Stimulated activated naive CD8-positive, alpha-beta T cell treated with anti-CD3 and anti-CD28 coated beads, Interleukin-15, Interleukin-2, amounts not matched to agents 100 U/mL and 50 U/mL, for 24 hours (primary cell): ENCODE data around the gene PKIB.
"Not testable (repeated sequence)": the region's sequence is repeated elsewhere in the genome, so short reads cannot be mapped to it uniquely, and the experiment has no call there.

Experiments used
- ATAC-seq: fragments of 150-1000 bp; cut with Tn5 transposase; one replicate; pipeline ENCODE4 v1.10.0; 2021
- DNase-seq: peaks from one replicate; pipeline ENCODE4 v3.0.0; 2021

PKIB gene

DNA sequence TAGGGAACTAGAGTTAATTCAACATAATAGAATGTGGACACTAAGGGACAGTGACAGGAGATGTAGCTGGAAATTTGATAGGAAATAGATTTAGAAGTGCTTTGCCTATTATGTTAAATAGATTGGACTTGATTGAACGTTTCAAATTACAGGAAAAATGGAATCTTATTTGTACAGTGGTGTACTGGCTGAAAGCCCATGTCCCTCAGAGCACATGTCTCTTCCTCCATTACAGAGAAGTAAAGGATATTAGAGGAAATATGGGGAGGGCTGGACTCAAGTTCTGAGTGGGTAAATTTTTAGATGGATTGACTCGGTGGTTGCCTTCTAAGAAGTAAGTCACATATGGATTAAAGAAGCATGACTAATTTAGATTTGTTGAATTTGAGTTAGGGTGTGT lies 11.4 kb downstream of the PKIB start:
- ATAC-seq, result no peak
- DNase-seq, result no peak

GRCh38 chr6:122622479-122622878 lies 12.3 kb downstream of the PKIB start:
- ATAC-seq (no peak), DNase-seq (no peak)

- ATAC-seq (no peak), DNase-seq (no peak)
Observed at GRCh38 chr6:122623279-122623678, 13.1 kb downstream of the PKIB start.

DNA sequence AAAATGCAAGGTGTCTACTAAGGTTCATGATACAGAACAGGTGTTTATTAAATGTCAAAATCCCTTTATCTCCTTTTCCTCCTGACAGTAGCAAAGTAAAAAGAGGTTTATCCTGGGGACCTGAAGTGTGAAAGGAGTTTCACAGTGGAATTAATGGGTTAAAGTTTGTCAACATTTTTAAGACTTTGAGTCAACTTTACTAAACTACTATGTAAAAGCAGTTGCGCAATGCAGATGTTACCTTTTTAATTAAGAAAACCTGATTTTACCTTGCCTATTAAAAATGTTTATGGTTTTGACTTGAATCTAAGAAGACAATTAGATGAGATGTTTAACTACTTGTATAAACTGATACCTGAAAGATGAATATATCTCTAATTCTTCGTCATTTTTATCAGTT lies 14.6 kb downstream of the PKIB start:
- ATAC-seq, result no peak
- DNase-seq, result no peak

DNA sequence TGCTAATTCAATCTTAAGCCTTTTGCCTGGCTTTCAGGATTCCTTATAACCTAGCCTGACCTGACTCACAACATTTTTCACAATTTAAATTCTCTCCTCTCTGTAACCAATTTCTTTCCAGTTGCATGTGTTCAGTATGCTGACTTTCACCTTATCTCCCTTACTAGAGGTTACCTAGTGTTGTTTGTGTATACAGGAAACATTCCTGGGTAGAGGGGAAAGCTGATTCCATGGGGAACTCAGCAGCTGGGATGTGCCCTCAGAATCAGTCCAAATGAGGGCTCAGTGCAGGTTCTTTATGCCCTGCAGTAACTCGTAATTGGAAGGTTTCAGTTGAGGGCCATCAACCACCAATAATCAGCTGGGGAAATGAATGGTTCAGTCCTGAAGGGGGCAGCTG lies 18.5 kb downstream of the PKIB start:
- DNase-seq, result no peak
- ATAC-seq, result no peak

- ATAC-seq, result no peak
Observed at GRCh38 chr6:122631571-122632249, 21.5 kb downstream of the PKIB start.

GRCh38 chr6:122640366-122640765 lies 30.2 kb downstream of the PKIB start:
- no peak for DNase-seq
- ATAC-seq, result no peak

More at GRCh38 chr6:122631571-122632249, 21.5 kb downstream of the PKIB start:
- no peak for DNase-seq

DNA sequence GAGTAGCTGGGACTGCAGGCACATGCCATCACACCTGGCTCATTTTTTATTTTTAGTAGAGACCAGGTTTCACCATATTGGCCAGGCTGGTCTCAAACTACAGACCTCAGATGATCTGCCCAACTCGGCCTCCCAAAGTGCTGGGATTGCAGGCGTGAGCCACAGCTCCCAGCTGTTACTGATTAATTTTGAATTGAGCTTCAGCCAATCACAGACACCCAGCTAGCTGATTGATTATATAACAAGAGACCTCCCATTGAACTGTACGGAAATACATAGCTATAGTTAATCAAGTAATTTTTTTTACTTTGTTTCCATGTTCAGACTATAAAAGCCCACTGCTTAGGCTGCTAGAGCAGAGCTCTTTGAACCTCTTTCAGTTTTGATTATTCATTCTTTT lies 31.6 kb downstream of the PKIB start:
- DNase-seq, result no peak

GRCh38 chr6:122642604-122643003 lies 32.4 kb downstream of the PKIB start:
- DNase-seq, ATAC-seq: not testable (repeated sequence)

More for the DNA sequence above, 31.6 kb downstream of the PKIB start:
- no peak for ATAC-seq

DNA sequence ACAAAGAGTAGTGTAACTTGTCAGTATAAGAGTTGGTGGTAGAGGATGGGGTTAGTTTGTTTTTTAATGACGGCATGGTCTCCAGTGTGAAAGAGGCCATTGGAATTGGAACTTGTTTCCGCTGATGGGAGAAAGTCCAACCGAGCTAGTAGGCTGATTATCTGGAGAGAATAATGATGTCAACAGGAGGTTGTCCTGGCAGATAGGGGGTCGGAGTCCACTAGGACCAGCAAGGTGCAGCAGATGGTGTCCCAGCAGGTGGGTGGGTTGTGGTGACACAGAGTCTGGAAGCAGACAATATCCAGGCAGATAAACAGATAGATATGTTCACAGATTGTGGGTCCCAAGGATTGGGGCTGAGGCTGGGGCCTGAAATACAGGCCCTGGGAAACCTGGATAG lies 35.1 kb downstream of the PKIB start:
- ATAC-seq (no peak), DNase-seq (no peak)

GRCh38 chr6:122647765-122648164 lies 37.6 kb downstream of the PKIB start:
- no peak for DNase-seq

GRCh38 chr6:122648726-122649125 lies 38.5 kb downstream of the PKIB start:
- no peak for DNase-seq
- ATAC-seq, result no peak

More at GRCh38 chr6:122647765-122648164, 37.6 kb downstream of the PKIB start:
- no peak for ATAC-seq

- no peak for DNase-seq
- ATAC-seq, result no peak
Observed at GRCh38 chr6:122649701-122650100, 39.5 kb downstream of the PKIB start.

DNA sequence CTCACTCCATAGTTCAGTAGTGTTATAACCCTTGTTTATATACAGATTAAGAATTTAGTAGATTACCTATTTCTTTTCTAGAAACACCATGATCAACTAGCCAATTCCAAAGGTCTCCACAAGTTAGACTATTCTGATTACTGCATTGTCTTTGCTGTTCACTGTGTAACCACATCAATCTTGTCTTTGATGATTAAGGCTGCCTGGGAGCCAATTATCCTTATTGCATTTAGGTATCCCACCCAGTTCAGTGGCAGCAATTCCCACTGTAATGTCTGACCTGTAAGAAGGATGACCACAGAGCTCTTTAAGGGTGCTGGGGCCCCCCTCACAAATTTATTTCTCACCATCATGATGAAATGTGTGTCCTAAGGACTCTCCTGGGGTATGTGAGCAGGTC lies 40.2 kb downstream of the PKIB start:
- ATAC-seq (no peak), DNase-seq (no peak)

DNA sequence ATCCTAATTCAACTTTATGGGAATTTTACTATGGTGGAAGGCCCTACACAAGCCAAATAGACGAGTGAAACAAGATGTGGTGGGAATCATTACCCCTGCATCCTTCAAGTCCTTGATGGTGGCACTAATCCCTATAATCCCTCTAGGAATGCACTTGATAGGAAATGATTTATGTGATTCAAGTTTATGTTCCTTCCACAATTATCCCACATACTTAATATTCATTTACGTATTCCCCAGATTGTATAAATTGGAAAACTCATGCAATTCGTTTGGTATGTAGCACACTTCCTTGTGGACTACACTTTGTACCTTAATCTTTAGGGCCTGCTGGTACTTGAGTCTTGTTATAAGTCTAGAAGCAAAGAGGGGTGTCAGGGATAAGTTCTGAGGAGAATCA lies 40.8 kb downstream of the PKIB start:
- DNase-seq (no peak), ATAC-seq (no peak)

- ATAC-seq, result no peak
- DNase-seq, result no peak
Observed at GRCh38 chr6:122651604-122652003, 41.4 kb downstream of the PKIB start.

GRCh38 chr6:122652431-122652830 lies 42.2 kb downstream of the PKIB start:
- ATAC-seq (no peak), DNase-seq (no peak)

DNA sequence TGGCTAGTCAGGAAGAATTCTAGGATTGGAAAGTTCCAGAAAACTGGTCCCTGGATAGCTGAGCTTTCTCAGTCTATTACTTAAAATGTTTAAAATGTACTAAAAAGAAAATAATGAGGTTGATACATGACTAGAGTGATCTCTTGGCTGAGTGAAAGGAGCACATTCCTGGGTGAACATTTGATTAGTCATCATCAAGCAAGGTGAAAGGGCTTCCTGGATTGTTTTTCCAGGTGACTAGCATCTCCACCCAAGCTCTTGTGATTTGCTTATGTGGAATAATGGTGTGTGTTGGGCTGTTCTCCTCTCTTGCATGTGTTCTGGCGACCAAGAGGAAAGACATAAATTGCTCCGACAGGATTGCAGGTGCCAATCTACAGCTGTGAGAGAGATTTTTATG lies 42.9 kb downstream of the PKIB start:
- no peak for ATAC-seq

DNA sequence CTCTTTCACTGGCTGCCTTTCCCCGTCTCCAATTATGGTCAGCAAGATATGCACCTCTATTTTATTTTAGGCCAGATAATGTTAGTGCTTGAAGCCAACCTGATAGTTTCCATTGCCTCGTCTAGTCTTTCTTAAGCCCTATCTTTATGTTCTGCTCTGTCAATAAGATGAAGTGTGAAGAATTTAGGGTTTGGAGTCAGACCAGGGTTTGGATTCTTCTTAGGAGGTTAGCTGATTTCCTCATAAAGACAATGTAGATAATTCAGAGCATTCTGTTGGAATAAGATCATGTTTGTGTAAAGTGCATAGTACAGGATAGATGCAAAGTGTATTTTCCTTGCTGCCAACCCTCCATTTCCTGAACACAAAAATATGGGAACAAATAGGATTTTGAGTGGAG lies 43.8 kb downstream of the PKIB start:
- ATAC-seq, result no peak
- DNase-seq, result no peak

More for the DNA sequence above, 42.9 kb downstream of the PKIB start:
- DNase-seq, result no peak

DNA sequence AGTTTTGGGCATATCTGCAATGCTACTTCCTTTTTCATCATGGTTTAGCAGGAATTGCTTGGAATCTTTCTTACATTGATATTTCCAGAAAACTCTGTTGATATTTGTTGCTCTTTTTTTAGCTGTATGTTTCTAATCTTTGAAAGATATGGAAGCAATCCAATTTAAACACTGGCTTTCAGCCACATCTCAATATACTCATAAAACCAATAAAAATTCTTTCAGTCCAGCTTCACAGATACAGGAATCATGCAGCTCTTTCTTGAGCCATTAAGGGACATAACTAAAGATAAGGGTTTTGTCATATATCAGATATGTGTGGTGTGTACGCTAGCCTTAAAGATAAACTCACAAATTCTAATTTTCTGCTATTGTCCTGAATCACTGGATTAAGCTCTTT lies 47.4 kb downstream of the PKIB start:
- ATAC-seq, result no peak
- no peak for DNase-seq

DNA sequence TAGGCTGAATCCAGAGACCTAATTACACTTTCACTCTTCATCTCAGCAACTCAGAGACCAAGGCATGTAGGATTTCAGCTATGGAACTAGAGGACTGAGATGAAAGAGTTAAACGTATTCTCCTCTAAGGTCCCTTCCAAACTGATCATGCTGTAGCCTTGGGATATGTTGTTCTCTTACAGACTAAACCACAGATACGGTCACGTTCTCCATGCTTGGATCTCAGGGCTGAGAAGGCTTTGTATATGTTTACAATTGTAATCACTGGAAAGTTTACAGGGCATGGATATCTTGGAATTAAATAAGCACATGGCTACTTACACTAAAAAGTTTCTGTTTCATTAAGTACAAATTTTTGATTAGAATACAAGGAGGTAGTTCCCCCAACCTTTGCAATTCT lies 50.1 kb downstream of the PKIB start:
- DNase-seq (no peak), ATAC-seq (no peak)

DNA sequence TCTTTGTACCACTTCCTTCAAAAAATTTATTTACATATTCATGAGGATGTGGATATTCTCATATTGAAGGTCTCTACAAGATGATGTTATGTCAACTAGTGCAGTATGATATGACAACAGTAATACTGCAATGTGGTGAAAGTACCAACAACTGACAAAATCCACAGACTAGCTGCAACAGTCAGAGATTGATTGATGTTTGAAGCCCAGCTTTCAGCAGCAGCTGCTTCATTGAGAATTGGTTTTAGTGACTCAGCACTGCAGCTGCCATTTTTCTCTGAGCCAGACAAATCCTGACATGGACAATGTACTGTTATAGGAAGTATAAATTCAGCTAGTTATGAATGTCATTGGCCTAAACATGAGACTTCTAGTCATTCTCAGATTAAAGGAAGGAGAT lies 53.8 kb downstream of the PKIB start:
- DNase-seq (no peak), ATAC-seq (no peak)

DNA sequence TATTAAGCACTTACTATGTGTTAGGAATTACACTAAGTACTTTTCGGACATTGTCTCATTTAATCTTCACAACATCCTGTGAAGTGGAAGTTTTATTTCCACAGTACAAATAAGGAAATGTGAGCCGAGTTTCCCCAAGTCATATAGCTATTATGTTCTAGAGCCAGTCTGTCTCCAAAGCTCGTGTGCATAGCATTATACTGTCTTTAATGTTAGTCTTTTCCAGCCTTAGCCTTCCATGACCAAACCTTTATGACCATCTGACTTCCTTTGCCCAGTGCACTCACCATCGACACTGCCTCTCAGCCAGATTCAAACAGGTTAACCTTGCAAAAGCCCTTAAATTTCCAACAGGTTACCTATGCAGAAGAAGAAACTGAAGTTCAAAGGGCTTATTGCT lies 55.7 kb downstream of the PKIB start:
- DNase-seq (no peak), ATAC-seq (no peak)

DNA sequence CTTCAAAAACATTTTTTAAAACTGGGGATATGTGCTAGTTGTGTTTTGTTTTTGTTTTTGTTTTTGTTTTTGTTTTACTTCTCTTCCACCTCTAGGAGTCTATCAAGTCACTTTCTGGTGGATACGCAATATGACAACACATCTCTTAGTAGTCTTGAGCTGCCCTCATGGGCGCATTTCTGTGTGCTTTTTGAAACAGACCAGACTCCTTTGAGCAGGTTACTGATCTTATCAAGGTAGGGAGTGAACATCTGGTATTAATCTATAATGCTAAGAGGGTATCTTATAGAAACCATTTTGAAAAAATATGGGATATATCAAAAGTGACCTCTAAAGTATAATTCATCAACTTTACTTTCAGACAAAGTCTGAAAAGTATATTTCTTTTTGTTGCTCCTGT lies 56.2 kb downstream of the PKIB start:
- ATAC-seq, result no peak
- no peak for DNase-seq

DNA sequence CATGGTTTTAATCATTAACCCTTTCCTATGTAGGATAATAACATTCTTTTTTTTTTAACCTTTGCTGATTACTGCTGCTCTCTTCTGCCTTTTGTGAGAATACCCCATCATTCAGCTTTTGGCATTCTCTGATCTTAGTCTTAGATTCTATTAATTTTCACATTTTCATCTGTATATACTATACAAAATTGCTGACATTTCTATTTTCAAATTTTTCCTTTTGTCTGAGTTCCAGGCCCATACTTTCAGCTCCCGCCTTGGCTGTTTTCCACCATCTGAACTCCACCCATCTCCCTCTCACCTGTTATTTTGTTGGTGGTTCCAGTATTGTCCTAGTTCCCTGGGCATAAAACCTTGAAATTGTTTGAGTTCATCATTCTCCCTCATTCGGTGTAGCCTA lies 59.2 kb downstream of the PKIB start:
- DNase-seq (no peak), ATAC-seq (no peak)
